Sigmoid colon (tissue), 4 donors: ENCODE results near the gene ZFAND4.

Source experiments
- POLR2A ChIP-seq, 2 donors: fragments of 450-650 bp; IDR thresholded peaks; one replicate each; pipeline ENCODE4 v1.6.1; 2016; ENCODE audit warnings: antibody characterized with exemption in 2 of 2, mild to moderate bottlenecking in 2 of 2, moderate library complexity in 2 of 2
- POLR2AphosphoS5 ChIP-seq, 4 donors: sonication (generic); formaldehyde crosslinking; IDR thresholded peaks; one replicate each; pipeline ENCODE4 v1.6.1; 2017; ENCODE audit warnings: antibody characterized with exemption in 4 of 4

DNA sequence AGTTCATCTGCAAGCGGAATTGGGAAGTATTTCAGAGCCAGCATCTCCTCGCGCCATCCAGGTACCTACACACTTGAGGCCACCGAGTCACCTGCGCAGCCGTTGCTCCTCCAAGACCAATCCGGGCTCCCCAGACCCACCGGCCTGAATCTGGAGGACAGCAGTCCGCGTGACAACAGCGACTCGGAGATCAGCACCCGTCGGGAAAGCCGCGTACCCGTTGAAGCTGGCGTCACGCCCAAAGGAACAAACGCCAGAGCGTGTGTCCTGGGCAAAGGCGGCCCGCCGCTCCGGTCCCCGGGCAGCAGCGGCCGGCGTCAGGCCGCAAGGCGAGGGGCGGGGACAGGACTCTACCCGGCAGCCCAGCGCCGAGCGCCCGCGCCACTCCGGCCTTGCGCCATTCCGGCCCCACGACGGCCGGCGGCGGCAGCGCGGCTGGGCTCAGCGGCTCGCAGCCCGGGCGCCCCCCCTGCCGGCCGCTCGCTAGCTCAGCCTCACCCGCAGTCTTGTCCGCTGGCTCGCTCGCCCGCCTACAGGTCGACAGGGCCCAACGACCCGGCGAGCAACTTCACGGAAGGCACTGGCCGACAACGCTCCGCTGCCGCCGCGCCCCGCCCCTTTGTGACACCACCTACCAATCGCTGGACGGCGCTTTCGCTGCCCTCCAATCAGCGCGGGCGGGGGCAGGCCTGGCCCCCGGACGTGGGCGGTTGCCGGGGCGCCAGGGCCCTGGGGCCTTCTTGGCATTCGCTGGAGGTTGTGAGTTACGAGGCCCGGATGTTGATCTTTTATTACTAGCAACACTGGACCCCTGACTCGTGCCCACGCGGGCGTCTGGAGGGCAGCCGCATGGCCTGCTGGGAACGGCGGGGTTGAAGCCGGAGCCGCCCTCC is at the start of gene ZFAND4:
- TF ChIP-seq POLR2AphosphoS5 (IDR thresholded peaks at IDR 0.05): peak; percentile 72 to 89 (median 78)
- TF ChIP-seq POLR2A (IDR thresholded peaks at IDR 0.05): no peak
